Activated T-cell treated with anti-CD3 and anti-CD28 coated beads for 4 hours (primary cell): ENCODE data around the gene COPZ1.
A peak's percentile ranks its signal among the peaks of the same experiment; 100 is the strongest.

Source experiments
- DNase-seq: peaks from one replicate; pipeline ENCODE4 v3.0.0-alpha.2; 2020

COPZ1 gene

GRCh38 chr12:54359762-54360351, 34.9 kb downstream of the COPZ1 start:
- no peak for DNase-seq

GRCh38 chr12:54360717-54361456, 36.0 kb downstream of the COPZ1 start:
- peak; percentile 41 for DNase-seq

GRCh38 chr12:54363047-54363446, 38.1 kb downstream of the COPZ1 start:
- DNase-seq: no peak

- DNase-seq: no peak
These were observed 38.7 kb downstream of the COPZ1 start for GRCh38 chr12:54363618-54364017.

- no peak for DNase-seq
These were observed 39.5 kb downstream of the COPZ1 start, which contains the start of gene GPR84 for GRCh38 chr12:54364413-54364812. GPR84 (minus strand) TSS chr12:54364486; CDS start chr12:54363851, 635 bp downstream.

- no peak for DNase-seq
These were observed 43.2 kb downstream of the COPZ1 start for GRCh38 chr12:54368025-54368708.

GRCh38 chr12:54368709-54369596, 44.0 kb downstream of the COPZ1 start:
- DNase-seq: peak; percentile 89

GRCh38 chr12:54369597-54370131, 44.7 kb downstream of the COPZ1 start:
- no peak for DNase-seq

GRCh38 chr12:54370171-54370730, 45.3 kb downstream of the COPZ1 start:
- DNase-seq: no peak

GRCh38 chr12:54371328-54372112, 46.6 kb downstream of the COPZ1 start:
- DNase-seq: no peak

GRCh38 chr12:54372113-54372806, 47.3 kb downstream of the COPZ1 start:
- no peak for DNase-seq

- DNase-seq: no peak
These were observed 49.0 kb downstream of the COPZ1 start for GRCh38 chr12:54373649-54374561.

- DNase-seq: no peak
These were observed 49.8 kb downstream of the COPZ1 start for GRCh38 chr12:54374562-54375258.

- DNase-seq: no peak
These were observed 50.3 kb downstream of the COPZ1 start for GRCh38 chr12:54375259-54375579.

- DNase-seq: no peak
These were observed 51.7 kb downstream of the COPZ1 start for GRCh38 chr12:54376596-54376995.

GRCh38 chr12:54377007-54377406, 52.1 kb downstream of the COPZ1 start:
- no peak for DNase-seq

- DNase-seq: no peak
These were observed 53.0 kb downstream of the COPZ1 start for GRCh38 chr12:54377797-54378515.

- DNase-seq: no peak
These were observed 54.0 kb downstream of the COPZ1 start for GRCh38 chr12:54378796-54379397.
